Osteoblast (primary cell): ENCODE data around the gene TMEM63B. TPM values are rescaled to one million over a fixed set of nuclear protein-coding genes. Genes with fewer than 3 reads are reported as not detected.

Source experiments
- DNase-seq: peaks from one replicate; pipeline ENCODE4 v3.0.0; 2011; ENCODE audit warnings: low spot score, mixed read lengths; ENCODE audit not compliant: insufficient read length; ENCODE audit errors: missing footprints
- H2AFZ ChIP-seq: 2 replicates; pipeline ENCODE4 v1.6.0; 2011; ENCODE audit warnings: mild to moderate bottlenecking, low read length
- H3K27ac ChIP-seq: 2 replicates; pipeline ENCODE4 v1.5.1; 2011; ENCODE audit warnings: mild to moderate bottlenecking, low read depth, low read length, moderate library complexity
- H3K27me3 ChIP-seq: 2 replicates; pipeline ENCODE4 v1.6.0; 2012; ENCODE audit warnings: mild to moderate bottlenecking, control low read depth, inconsistent platforms, low read length, moderate library complexity; ENCODE audit not compliant: insufficient read depth
- H3K36me3 ChIP-seq: 2 replicates; pipeline ENCODE4 v1.5.1; 2011; ENCODE audit warnings: mild to moderate bottlenecking, low read length, control low read depth, moderate library complexity; ENCODE audit not compliant: insufficient read depth
- H3K4me1 ChIP-seq: 2 replicates; pipeline ENCODE4 v1.5.1; 2011; ENCODE audit warnings: mild to moderate bottlenecking, low read length, control low read depth, moderate library complexity; ENCODE audit not compliant: insufficient read depth
- H3K4me2 ChIP-seq: 2 replicates; pipeline ENCODE4 v1.6.0; 2011; ENCODE audit warnings: mild to moderate bottlenecking, low read length; ENCODE audit not compliant: insufficient read depth
- H3K4me3 ChIP-seq: fragments of 200-600 bp; sonication (generic); 3 replicates; pipeline ENCODE4 v1.5.1; 2012; ENCODE audit warnings: mild to moderate bottlenecking, low read length, inconsistent platforms; ENCODE audit not compliant: insufficient read depth
- H3K79me2 ChIP-seq: 2 replicates; pipeline ENCODE4 v1.6.0; 2012; ENCODE audit warnings: mild to moderate bottlenecking, low read length, control low read depth, inconsistent platforms; ENCODE audit not compliant: insufficient read depth
- H3K9me3 ChIP-seq: 2 replicates; pipeline ENCODE4 v1.5.1; 2011; ENCODE audit warnings: low read depth, low read length, control low read depth
- H4K20me1 ChIP-seq: 2 replicates; pipeline ENCODE4 v1.6.0; 2012; ENCODE audit warnings: mild to moderate bottlenecking, low read length, control low read depth; ENCODE audit not compliant: insufficient read depth
- total RNA-seq: library from RNA; depleted of rRNA; stranded (reverse); fragments of >200 nt; gene quantifications from 2 replicates; pipeline ENCODE4 v1.2.3, GENCODE V29; 2012
- TF ChIP-seq, protein P1 (sequence below): IDR thresholded peaks from 2 replicates; pipeline ENCODE4 v1.5.1; 2011; ENCODE audit warnings: mild to moderate bottlenecking, low read depth, low read length, moderate library complexity; ENCODE audit errors: extremely low read depth

TMEM63B gene
- total RNA-seq, 1 donor = 36.6 TPM

DNA sequence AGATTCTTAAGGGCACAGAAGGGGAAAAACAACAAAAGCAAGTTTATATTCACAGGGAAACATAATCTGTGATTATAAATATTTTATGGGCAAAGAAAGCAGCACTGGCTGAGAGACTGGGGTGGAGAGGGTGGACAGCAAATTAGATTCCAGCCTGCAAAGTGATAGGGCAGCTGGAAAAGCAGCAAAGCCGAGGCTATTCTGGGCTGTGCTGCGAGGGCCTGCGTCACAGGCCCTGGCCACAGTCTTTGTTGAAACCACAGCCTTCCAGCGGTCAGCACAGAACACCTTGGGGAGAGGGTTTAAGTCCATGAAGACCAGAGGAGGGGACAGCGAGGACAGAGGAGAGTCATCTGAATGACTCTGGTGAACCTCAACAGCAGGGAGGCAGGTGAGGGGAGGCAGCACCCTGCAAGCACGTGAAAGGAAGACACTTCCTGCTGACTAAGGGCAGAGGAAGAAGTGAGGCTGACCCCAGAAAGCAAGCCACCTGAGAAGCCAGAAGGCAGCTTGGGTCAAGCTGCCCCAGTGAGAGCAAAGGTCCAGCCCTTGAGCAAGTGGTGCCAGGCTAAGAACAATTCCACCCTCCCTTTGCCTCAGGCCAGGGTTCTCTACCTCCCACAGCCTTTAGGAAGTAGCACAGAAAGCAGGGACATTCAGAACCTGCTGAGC, 17.2 kb upstream of the TMEM63B start:
- Histone ChIP-seq H2AFZ (no peak overlapping the region), H3K27ac (peak overlapping the region; percentile 19), H3K4me2 (no peak overlapping the region), H3K9me3 (no peaks in the 10 kb centered on the region), H3K36me3 (peaks cover 55% of the 10 kb centered on the region), H3K27me3 (no peaks in the 10 kb centered on the region), H3K79me2 (peaks cover 76% of the 10 kb centered on the region), H4K20me1 (peaks cover 13% of the 10 kb centered on the region), H3K4me1 (peaks cover 8% of the 10 kb centered on the region), H3K4me3 (no peak overlapping the region)
- DNase-seq = no peak
- TF ChIP-seq, protein P1, sequence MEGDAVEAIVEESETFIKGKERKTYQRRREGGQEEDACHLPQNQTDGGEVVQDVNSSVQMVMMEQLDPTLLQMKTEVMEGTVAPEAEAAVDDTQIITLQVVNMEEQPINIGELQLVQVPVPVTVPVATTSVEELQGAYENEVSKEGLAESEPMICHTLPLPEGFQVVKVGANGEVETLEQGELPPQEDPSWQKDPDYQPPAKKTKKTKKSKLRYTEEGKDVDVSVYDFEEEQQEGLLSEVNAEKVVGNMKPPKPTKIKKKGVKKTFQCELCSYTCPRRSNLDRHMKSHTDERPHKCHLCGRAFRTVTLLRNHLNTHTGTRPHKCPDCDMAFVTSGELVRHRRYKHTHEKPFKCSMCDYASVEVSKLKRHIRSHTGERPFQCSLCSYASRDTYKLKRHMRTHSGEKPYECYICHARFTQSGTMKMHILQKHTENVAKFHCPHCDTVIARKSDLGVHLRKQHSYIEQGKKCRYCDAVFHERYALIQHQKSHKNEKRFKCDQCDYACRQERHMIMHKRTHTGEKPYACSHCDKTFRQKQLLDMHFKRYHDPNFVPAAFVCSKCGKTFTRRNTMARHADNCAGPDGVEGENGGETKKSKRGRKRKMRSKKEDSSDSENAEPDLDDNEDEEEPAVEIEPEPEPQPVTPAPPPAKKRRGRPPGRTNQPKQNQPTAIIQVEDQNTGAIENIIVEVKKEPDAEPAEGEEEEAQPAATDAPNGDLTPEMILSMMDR = no peak

DNA sequence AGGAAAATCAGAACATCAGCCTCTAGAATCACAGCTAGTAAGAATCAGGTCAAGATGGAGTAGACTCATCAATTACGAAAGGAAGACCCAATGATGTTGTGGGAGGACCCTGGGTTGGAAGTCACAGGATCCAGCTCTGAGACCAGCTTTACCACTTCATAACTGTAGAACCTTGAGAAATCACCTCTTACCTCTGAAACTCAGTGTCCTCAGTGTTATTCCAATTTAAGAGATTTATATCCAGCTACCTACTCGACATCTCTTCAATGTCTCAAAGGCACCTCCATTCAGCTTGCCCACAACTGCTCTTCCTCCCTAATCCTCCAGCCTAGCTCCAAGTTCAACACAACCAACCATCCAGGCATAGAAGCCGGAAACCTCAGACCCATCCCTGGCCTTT, 16.4 kb upstream of the TMEM63B start:
- DNase-seq = no peak
- no peaks in the 10 kb centered on the region for H3K27me3 ChIP-seq
- H4K20me1 ChIP-seq = peaks cover 10% of the 10 kb centered on the region
- H3K4me1 ChIP-seq = peaks cover 12% of the 10 kb centered on the region
- no peaks in the 10 kb centered on the region for H3K9me3 ChIP-seq
- peaks cover 55% of the 10 kb centered on the region for H3K36me3 ChIP-seq
- H3K27ac ChIP-seq = no peak overlapping the region
- H2AFZ ChIP-seq = no peak overlapping the region
- no peak overlapping the region for H3K4me2 ChIP-seq
- H3K79me2 ChIP-seq = peaks cover 79% of the 10 kb centered on the region
- TF ChIP-seq, protein P1 = no peak
- H3K4me3 ChIP-seq = no peak overlapping the region

- H3K79me2 ChIP-seq = peaks cover 79% of the 10 kb centered on the region
- peaks cover 14% of the 10 kb centered on the region for H3K4me1 ChIP-seq
- TF ChIP-seq, protein P1 = no peak
- H3K27me3 ChIP-seq = no peaks in the 10 kb centered on the region
- H3K36me3 ChIP-seq = peaks cover 55% of the 10 kb centered on the region
- no peak overlapping the region for H3K4me2 ChIP-seq
- no peaks in the 10 kb centered on the region for H3K9me3 ChIP-seq
- peaks cover 4% of the 10 kb centered on the region for H4K20me1 ChIP-seq
- H2AFZ ChIP-seq = no peak overlapping the region
- DNase-seq = no peak
- no peak overlapping the region for H3K27ac ChIP-seq
- no peak overlapping the region for H3K4me3 ChIP-seq
These were observed 15.6 kb upstream of the TMEM63B start for GRCh38 chr6:44111434-44112417.

- peaks cover 52% of the 10 kb centered on the region for H3K36me3 ChIP-seq
- H3K9me3 ChIP-seq = no peaks in the 10 kb centered on the region
- H3K27me3 ChIP-seq = no peaks in the 10 kb centered on the region
- no peak overlapping the region for H3K4me2 ChIP-seq
- H3K27ac ChIP-seq = no peak overlapping the region
- H4K20me1 ChIP-seq = peaks cover under 1% of the 10 kb centered on the region
- TF ChIP-seq, protein P1 = peak; percentile 41
- peaks cover 31% of the 10 kb centered on the region for H3K4me1 ChIP-seq
- H2AFZ ChIP-seq = no peak overlapping the region
- peaks cover 81% of the 10 kb centered on the region for H3K79me2 ChIP-seq
- DNase-seq = no peak
- H3K4me3 ChIP-seq = no peak overlapping the region
These were observed 13.9 kb upstream of the TMEM63B start for GRCh38 chr6:44113414-44113813.
